GM12874 (cell line): ENCODE measurements around the gene PARVB.

Experiments
- TF ChIP-seq, protein P1 (sequence below): IDR thresholded peaks from 2 replicates; pipeline ENCODE4 v1.5.1; 2011; ENCODE audit warnings: low read depth, mild to moderate bottlenecking, control low read depth, low read length, moderate library complexity; ENCODE audit not compliant: insufficient read depth

PARVB gene, protein sequence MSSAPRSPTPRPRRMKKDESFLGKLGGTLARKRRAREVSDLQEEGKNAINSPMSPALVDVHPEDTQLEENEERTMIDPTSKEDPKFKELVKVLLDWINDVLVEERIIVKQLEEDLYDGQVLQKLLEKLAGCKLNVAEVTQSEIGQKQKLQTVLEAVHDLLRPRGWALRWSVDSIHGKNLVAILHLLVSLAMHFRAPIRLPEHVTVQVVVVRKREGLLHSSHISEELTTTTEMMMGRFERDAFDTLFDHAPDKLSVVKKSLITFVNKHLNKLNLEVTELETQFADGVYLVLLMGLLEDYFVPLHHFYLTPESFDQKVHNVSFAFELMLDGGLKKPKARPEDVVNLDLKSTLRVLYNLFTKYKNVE

DNA sequence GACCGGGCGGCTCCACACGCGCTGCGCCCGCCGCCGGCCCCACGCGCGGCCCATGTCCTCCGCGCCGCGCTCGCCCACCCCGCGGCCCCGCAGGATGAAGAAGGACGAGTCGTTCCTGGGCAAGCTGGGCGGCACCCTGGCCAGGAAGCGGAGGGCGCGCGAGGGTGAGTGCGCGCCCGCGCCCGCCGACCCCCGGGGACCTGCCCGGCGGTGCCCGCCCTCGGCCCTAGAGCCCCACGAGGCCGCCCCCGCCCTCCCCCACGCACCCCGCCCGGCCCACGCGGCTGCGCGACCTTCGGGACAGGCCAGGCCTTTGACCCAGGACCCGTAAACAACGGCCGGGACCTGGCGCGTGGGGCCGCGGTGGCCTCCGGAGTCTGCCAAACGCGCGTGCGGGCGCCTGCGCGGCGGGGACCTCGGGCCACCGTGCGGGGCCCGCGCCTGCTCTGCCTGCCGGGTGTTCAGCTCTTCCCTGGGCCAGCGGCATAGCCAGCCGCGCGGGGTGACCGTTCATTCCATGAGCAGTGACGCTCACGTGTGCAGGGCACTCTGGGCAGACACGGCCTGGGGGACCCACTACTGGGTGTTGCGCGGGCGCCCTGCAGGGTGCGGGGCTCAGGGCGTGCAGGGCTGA lies at the start of gene PARVB:
TSS of gene PARVB (plus strand) at position 15 of the 634 bp plus-strand sequence. CDS start at position 53, 38 bp downstream.
- TF ChIP-seq, protein P1, sequence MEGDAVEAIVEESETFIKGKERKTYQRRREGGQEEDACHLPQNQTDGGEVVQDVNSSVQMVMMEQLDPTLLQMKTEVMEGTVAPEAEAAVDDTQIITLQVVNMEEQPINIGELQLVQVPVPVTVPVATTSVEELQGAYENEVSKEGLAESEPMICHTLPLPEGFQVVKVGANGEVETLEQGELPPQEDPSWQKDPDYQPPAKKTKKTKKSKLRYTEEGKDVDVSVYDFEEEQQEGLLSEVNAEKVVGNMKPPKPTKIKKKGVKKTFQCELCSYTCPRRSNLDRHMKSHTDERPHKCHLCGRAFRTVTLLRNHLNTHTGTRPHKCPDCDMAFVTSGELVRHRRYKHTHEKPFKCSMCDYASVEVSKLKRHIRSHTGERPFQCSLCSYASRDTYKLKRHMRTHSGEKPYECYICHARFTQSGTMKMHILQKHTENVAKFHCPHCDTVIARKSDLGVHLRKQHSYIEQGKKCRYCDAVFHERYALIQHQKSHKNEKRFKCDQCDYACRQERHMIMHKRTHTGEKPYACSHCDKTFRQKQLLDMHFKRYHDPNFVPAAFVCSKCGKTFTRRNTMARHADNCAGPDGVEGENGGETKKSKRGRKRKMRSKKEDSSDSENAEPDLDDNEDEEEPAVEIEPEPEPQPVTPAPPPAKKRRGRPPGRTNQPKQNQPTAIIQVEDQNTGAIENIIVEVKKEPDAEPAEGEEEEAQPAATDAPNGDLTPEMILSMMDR = no peak

DNA sequence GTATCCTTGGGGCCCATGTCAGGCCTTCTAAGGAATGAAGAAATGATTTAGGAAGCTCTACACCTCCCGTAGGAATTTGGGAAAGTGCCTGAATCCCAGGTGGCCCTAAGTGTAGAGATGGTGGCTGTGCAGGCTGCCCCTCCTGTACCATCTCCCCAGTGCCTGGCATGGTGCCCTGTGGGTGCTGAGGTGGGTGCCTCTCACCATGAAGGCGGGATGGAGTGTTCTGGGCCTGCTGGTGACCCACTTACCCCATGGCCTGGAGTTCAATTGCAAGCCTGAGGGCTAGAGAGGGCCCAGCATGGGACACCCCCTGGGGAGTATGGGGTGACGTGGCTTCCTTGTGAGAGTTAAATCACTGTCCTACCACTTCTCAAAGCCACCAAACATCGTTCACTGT lies 49.1 kb upstream of the PARVB start:
- TF ChIP-seq, protein P1 = no peak

DNA sequence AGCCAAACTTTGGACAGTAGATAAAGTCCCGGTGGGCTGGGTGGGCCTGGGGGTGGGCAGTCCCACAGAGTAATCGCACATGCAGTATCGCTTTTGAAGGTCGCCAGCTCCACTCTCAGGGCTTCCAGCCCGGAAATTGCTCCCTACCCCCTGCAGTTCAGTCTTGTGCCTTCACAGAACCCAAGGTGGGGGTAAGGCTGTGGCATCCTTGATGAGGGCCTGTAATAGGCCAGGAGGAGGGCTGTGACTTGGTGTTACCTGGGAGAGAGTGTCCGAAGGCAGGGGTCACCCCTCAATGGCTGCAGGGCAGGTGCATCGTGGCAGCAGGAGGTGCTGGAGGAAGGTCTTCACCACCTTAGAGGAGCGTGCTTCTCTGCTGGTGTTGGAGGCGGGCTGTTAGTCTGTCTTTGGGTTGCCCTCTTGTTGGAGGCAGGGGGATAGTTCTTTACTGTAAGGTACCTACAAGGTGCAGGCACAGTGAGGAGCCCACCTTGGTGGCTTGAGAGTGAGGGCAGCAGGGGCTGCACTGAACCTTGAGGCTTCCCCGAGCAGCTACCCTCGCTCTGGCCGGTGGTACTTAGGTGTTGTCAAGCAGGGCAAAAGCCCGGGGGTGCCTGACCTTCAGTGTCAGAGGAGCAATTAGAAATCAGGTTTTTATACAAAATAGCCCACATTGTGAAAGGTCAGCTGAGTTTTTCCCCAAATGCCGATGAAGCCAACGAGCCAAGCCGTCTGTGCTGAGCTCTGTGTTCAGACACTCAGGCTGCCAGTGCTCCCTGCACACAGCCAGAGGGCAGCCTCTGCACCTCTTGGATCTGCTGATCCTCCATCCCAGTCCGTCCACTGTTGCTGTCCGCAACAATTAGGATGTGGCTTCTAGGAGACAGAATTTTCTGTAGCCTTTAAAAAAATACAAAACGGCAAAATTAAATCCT lies 47.0 kb upstream of the PARVB start:
- TF ChIP-seq, protein P1 = no peak

DNA sequence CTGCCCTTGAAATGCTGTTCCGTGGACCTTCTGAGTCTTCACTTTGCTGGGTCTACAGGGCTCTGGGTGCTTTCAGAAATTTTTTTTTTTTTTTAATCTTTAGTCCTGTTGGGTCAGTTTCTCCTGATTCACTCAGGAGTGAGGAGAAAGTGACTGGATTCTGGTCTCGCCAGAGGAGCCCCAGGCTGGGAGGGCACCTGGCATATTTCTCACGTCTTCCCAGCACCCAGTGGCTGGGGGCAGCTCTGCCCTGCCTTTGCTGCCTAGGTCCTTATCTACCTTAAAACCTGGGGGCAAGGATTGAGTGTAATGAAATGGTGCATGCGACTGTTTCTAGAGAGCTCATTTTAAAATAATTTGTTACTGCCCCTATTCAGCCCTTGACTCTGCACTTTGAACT lies 45.5 kb upstream of the PARVB start:
- TF ChIP-seq, protein P1 = no peak

DNA sequence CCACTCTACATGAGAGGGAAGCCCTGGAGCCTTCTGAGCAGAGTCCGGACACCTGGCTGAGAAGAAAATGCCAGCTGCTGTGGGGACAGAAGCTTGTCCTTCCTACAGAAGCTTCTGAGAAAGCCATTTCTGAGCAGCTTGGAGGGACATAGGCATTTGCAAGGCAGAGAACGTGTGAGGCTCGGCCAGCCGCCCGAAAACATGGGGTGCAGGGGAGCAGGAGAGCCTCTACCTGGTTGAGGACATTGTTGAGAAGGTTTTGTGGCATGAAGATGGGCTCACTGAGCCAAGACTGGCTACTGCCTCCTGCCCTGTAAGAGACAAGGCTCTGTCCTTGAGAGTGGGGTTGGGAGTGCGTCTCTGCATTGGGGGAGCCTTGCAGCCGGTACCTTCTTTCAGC lies 43.5 kb upstream of the PARVB start:
- TF ChIP-seq, protein P1 = no peak

DNA sequence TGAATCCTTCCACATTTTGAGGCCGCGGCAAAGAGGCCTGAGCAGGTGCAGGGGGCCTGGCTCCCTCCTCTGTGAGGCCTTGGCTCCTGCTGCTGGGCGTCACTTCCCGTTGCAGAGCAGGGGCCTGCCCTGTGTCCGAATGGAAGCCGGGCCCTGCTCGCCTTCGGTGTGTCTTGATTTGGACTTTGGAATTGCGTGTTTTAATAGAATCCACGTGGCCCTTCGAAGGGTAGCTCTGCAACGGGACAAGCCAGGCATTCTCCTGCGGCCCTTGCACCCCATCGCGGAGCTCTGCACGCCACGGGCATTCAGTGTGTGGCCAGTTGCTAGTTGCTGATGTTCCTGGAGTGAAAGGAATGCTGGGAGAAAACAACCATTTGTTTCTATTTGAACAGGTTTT lies 43.1 kb upstream of the PARVB start:
- TF ChIP-seq, protein P1 = no peak

DNA sequence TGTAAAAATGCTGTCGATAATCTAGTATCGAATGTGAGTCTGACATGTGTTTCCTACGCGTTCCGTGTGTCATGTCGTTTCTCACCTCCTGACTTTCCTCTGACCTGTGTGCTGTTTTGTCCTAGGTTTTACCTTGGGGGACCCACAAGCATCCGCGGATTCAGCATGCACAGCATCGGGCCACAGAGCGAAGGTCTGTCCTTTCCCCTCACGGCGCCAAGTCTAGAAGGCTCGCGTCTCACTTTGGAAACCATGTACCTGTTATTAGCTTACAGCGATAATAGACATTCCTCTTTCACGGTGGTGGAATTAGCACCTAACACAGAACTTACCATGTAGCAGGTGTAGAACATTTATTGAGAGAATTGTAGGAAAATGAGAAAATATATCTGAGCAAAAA lies 40.3 kb upstream of the PARVB start:
- TF ChIP-seq, protein P1 = no peak
